Natural killer cell treated with Interleukin-12 subunit alpha and Interleukin-12 subunit beta and Interleukin-15 and Interleukin-18, amount 100 ng/mL, for 72 hours (primary cell): ENCODE measurements around the gene EFEMP2. TPM values are rescaled to one million over a fixed set of nuclear protein-coding genes. Genes with fewer than 3 reads are reported as not detected.

Source experiments
- ATAC-seq, 2 donors: fragments of 150-1000 bp; cut with Tn5 transposase in 1 of 2; sonication (Bioruptor Pico), chemical (Tn5 transposase) in 1 of 2; 2 replicates each; pipeline ENCODE4 v1.10.0; 2021
- DNase-seq: peaks from one replicate; pipeline ENCODE4 v3.0.0; 2022; ENCODE audit warnings: low spot score
- H3K27ac Mint-ChIP-seq, 2 donors: 1 replicate in 1 of 2; 2 replicates in 1 of 2; pipeline ENCODE4 v1.8.0; 2022; ENCODE audit warnings: mixed read lengths in 2 of 2, mild to moderate bottlenecking in 1 of 2, moderate library complexity in 1 of 2
- H3K27me3 Mint-ChIP-seq, 2 donors: 1 replicate in 1 of 2; 2 replicates in 1 of 2; pipeline ENCODE4 v1.8.0; 2022; ENCODE audit warnings: mixed read lengths in 2 of 2
- H3K36me3 Mint-ChIP-seq: one replicate; pipeline ENCODE4 v1.8.0; 2022; ENCODE audit warnings: mixed read lengths
- H3K4me1 Mint-ChIP-seq, 2 donors: 1 replicate in 1 of 2; 2 replicates in 1 of 2; pipeline ENCODE4 v1.8.0; 2022; ENCODE audit warnings: low read depth in 2 of 2, mixed read lengths in 2 of 2, mild to moderate bottlenecking in 1 of 2
- H3K4me3 Mint-ChIP-seq: one replicate; pipeline ENCODE4 v1.8.0; 2022; ENCODE audit warnings: mixed read lengths
- H3K9me3 Mint-ChIP-seq: 2 replicates; pipeline ENCODE4 v1.8.0; 2022; ENCODE audit warnings: mixed read lengths
- total RNA-seq, 2 donors: library from RNA; stranded (reverse); gene quantifications; one replicate each; pipeline ENCODE4 v1.2.3, GENCODE V29; 2022

The EFEMP2 gene
- total RNA-seq, 2 donors from 2014 or later: 7.5 to 10.6 TPM

DNA sequence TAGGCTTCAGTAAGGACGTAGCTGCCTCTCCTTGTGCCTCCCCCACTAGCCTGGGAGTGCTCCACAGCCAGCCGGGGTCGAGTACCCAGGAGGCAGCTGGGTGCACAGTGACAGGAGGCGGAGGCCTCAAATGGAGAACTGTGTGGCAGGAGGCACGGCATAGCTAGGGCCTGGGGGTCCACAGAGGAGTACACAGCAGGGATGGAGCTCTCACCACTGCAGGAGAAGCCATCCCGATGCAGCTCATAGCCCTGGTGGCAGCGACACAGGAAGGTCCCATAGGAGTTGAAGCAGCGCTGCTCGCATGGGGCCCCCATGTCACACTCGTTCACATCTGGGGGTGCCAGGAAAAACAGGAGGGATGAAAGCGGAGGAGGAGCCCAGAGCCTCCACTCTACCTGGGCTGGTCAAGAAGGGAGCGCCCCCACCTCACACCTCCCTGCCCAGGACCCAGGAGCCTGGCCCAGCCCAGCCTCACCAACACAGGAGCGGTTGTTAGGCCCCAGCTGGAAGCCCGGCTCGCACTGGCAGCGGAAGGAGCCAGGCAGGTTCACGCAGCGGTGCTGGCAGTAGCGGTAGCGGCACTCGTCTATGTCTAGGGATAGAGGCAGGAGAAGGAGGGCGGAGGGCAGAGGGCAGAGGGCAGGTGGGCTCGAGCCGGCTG, 2.8 kb downstream of the EFEMP2 start:
- DNase-seq: no peak
- H3K4me1 Mint-ChIP-seq: peaks cover 23 to 26% of the 10 kb centered on the region in 2 donors
- no peaks in the 10 kb centered on the region for H3K27me3 Mint-ChIP-seq
- no peaks in the 10 kb centered on the region for H3K36me3 Mint-ChIP-seq
- H3K4me3 Mint-ChIP-seq: peak overlapping the region; percentile 12
- no peak for ATAC-seq
- H3K9me3 Mint-ChIP-seq: no peaks in the 10 kb centered on the region
- H3K27ac Mint-ChIP-seq: peak overlapping the region in 1 of 2 donors; percentile 21

DNA sequence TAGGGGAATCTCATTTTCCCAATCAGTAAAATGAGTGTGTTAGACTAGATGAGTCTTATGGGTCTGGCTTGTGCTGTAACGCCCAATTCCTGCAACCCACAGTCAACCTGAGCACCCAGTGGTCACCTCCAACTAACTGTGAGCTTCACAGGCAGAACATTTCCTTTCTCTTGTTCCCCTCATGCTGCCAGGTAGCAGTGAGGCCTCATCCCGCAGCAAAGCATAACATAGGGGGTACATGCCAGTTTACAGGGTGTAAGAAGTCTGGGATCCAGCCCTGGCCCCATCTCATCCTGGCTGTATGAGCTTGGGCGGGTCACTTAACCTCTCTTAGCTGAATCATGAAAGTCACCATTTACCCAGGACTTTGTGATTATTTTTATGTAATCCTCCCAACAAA, 3.7 kb downstream of the EFEMP2 start:
- no peak overlapping the region for H3K27ac Mint-ChIP-seq
- peaks cover 23 to 26% of the 10 kb centered on the region in 2 donors for H3K4me1 Mint-ChIP-seq
- H3K9me3 Mint-ChIP-seq: no peaks in the 10 kb centered on the region
- no peak overlapping the region for H3K4me3 Mint-ChIP-seq
- no peaks in the 10 kb centered on the region for H3K27me3 Mint-ChIP-seq
- H3K36me3 Mint-ChIP-seq: no peaks in the 10 kb centered on the region
- no peak for DNase-seq
- ATAC-seq: no peak

DNA sequence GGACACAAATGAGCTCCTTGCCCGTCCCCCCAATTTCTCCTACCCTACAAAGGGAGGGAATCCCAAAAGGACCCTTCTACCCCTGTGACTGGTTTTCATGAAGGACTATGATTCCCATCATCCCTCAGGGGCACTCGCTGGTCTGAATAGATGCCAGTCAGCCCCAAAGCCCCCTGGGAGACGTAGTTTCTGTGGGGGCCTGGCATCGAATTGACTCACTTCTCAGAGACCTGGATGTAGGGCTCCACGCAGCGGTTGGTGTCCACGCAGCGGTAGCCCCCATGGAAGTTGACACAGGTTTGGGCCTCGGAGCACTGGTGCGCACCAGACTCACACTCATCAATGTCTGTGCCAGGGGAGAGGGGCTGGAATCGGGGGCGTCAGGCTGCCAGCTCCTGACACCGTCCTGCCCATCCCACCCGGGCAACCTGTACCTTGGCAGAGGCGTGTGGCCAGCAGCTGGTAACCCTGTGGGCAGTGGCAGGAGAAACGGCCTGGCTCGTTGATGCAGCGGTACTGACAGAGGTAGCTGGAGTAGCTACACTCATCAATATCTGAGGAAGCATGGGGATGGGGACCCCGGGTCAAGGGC, 4.4 kb downstream of the EFEMP2 start:
- Mint-ChIP-seq H3K4me3 (no peak overlapping the region), H3K27me3 (no peaks in the 10 kb centered on the region), H3K4me1 (peaks cover 24% of the 10 kb centered on the region in 2 donors), H3K36me3 (no peaks in the 10 kb centered on the region), H3K27ac (no peak overlapping the region), H3K9me3 (no peaks in the 10 kb centered on the region)
- peak; percentile 35 for DNase-seq
- ATAC-seq: no peak

DNA sequence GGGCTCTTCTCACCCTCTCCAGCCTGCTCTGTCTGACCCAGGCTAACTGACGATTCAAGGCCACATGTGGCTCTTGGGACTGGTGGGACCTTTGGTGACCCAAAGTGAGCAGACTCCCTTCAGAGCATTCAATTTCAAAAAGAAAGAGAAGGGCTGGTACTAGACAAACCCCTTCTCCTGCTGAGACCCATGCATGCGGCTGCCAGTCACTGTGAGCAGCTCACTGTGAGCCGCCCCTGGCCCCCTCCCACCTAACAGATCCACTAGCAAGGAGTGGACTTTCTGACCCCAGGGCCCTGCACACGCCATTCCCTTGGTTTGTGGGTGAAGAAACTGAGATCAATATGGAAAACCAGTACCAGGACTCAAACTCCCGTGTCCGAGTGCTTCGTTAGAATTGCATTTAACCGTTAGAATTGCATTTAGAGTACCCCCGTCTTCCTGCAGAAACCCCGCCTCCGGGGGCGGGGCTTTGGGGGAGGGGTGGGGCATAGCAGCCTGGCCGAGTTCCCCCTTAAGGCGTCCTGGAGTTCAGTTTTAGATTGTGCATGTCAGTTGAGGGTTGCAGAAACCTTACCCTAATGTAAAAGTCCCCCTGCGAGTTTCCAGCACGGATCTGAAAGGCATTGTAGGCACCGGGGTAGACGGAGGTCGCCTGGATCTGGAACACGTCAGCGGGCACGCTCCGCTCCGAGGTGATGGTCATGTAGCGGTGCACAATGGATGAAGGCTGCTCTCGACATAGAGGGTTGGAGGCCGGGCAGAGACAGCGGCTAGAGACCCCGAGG, 5.1 kb downstream of the EFEMP2 start:
- H3K4me1 Mint-ChIP-seq: peaks cover 24 to 25% of the 10 kb centered on the region in 2 donors

DNA sequence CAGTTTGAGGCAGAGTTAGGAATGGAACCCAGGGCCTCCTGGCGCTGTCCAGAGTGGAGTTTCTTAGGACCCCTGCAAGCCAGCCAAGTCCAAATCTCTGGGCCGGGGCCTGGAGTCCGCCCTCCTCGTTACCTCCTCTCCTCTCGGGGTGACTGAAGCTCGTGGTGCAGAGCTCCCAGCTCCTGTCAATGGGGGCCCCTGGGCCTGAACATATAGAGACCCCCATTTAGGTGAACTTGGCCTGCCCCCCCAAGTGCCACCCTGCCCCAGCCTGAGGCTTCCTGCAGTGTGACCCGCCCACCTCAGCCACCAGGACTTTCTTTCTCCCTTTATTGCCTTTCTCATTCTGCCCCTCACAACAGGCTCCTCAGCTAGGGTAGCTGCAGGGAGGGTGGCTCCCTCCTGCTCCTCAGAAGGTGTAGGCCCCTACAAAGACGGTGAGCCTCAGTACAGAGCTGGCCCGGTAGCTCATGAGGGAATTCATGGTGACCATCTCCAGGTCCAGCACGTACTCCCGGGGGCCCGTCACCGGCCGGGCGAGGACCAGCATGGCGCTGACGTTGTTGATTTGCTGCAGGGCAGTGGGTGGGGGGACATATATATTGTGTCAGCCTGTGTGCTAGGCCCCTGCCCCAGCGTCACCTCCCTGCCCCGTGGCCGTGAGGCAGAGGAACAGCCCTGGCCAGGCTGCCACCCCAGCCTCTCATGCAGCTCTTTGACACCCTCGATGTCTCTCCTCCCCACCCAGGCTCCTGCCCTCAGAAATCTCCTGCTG, 5.9 kb downstream of the EFEMP2 start:
- Mint-ChIP-seq H3K4me1 (peaks cover 26 to 27% of the 10 kb centered on the region in 2 donors), H3K27me3 (no peaks in the 10 kb centered on the region), H3K4me3 (no peak overlapping the region), H3K9me3 (no peaks in the 10 kb centered on the region), H3K27ac (peak overlapping the region in 1 of 2 donors; percentile 58), H3K36me3 (peaks cover 5% of the 10 kb centered on the region)
- no peak for ATAC-seq
- DNase-seq: peak; percentile 47

More for the DNA sequence above, 5.1 kb downstream of the EFEMP2 start:
- peak overlapping the region in 1 of 2 donors; percentile 58 for H3K27ac Mint-ChIP-seq
- H3K36me3 Mint-ChIP-seq: peaks cover 4% of the 10 kb centered on the region
- ATAC-seq: no peak
- peak; percentile 62 for DNase-seq
- H3K9me3 Mint-ChIP-seq: no peaks in the 10 kb centered on the region
- H3K27me3 Mint-ChIP-seq: no peaks in the 10 kb centered on the region
- H3K4me3 Mint-ChIP-seq: no peak overlapping the region

DNA sequence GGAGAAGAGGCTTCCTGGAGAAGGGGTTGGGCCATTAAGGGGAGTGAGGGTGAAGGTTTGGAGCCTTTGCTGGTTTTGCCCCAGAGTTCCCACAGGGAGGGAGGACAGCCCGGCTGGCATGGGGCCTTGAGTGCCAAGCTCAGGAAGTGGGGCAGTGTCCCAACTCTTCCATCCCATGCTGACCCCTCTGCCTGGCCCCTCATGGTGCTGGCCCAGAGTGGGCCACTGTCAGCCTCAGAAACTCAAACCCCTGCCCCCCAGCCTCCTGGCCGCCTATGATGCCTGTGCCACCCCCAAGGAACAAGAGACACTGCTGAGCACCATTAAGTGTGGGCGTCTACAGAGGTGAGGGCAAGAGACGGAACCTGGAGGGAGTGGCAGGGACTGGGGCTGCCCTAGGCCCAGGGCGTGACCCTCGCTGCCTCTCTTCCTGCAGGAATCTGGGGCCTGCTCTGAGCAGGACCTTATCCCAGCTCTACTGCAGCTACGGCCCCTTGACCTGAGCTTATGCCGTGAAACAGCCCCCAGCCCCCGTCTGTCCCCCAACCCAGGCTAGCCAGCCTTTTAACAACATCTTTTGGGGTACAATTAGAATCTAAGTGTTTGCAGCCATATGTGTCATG, 6.9 kb downstream of the EFEMP2 start:
- H3K9me3 Mint-ChIP-seq: no peaks in the 10 kb centered on the region
- no peak overlapping the region for H3K4me3 Mint-ChIP-seq
- no peak for ATAC-seq
- peaks cover 24 to 29% of the 10 kb centered on the region in 2 donors for H3K4me1 Mint-ChIP-seq
- H3K27me3 Mint-ChIP-seq: no peaks in the 10 kb centered on the region
- peak; percentile 35 for DNase-seq
- H3K36me3 Mint-ChIP-seq: peaks cover 5% of the 10 kb centered on the region
- H3K27ac Mint-ChIP-seq: no peak overlapping the region

DNA sequence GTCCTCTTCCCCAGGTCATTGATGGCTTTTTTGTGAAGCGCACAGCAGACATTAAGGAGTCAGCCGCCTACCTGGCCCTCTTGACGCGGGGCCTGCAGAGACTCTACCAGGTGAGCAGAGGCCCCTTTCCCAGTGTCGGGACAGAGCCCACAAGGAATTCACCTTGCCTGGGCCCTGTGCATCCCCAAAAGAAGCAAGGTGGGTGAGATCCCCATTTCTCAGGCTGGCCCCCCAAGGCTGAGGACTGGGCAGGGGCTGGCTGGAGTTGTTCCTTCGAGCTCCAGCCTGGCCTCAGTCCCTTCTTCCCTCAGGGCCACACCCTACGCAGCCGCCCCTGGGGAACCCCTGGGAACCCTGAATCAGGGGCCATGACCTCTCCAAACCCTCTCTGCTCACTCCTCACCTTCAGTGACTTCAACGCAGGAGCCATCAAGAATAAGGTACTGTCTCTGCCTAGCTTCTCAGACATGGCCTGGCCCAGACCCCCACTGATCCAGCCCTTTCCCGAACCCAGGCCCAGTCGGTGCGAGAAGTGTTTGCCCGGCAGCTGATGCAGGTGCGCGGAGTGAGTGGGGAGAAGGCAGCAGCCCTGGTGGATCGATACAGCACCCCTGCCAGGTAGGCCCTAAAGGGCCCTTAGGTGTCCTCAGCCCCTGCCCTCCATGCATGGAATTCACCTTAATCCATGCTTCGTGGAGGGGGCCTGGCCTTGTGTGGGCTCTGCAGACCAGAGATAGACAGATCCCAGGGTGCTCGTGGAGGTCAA, 7.7 kb downstream of the EFEMP2 start:
- Mint-ChIP-seq H3K27ac (no peak overlapping the region), H3K9me3 (no peaks in the 10 kb centered on the region), H3K36me3 (peaks cover 5% of the 10 kb centered on the region), H3K4me3 (no peak overlapping the region), H3K27me3 (no peaks in the 10 kb centered on the region), H3K4me1 (peaks cover 21 to 27% of the 10 kb centered on the region in 2 donors)
- DNase-seq (peak; percentile 59), ATAC-seq (no peak)

DNA sequence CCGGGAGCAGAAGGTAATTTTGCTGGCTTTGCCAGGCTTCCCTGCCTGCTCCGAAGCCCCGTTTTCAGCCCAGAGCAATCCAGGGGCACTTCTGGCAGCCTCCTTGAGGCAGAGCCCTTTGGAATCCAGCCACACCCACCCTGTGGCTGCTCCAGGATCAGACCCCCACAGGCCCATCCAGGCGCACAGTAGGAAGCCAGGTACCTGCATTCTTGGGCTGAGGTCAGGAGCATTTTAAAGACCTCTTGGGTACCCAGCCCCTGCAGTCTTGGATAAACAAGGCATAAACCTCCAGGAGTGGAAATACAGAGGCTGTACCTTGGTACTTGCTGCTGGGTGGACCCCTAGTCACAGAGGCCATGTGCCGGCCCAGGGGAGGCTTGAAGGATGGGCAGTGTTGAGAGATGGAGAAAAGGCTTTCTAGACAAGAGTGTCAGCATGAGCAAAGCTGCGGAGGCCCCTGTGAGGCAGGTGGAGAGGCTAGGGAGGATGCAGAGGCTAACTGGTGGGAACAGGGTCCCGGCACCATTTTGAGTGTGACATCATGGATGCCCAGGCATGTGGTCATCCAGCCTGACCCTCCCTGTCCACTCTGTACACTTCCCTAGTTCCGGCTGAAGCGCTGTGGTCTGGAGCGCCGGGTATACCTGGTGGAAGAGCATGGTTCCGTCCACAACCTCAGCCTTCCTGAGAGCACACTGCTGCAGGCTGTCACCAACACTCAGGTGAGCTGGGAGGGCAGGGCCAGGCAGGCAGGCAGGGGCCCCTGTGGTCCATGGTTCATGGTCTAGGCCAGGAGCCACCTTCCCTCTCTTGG, 8.5 kb downstream of the EFEMP2 start:
- Mint-ChIP-seq H3K4me3 (no peak overlapping the region), H3K27me3 (no peaks in the 10 kb centered on the region), H3K36me3 (peaks cover 5% of the 10 kb centered on the region), H3K4me1 (peaks cover 21 to 28% of the 10 kb centered on the region in 2 donors), H3K27ac (no peak overlapping the region), H3K9me3 (no peaks in the 10 kb centered on the region)
- ATAC-seq (no peak), DNase-seq (peak; percentile 54)

DNA sequence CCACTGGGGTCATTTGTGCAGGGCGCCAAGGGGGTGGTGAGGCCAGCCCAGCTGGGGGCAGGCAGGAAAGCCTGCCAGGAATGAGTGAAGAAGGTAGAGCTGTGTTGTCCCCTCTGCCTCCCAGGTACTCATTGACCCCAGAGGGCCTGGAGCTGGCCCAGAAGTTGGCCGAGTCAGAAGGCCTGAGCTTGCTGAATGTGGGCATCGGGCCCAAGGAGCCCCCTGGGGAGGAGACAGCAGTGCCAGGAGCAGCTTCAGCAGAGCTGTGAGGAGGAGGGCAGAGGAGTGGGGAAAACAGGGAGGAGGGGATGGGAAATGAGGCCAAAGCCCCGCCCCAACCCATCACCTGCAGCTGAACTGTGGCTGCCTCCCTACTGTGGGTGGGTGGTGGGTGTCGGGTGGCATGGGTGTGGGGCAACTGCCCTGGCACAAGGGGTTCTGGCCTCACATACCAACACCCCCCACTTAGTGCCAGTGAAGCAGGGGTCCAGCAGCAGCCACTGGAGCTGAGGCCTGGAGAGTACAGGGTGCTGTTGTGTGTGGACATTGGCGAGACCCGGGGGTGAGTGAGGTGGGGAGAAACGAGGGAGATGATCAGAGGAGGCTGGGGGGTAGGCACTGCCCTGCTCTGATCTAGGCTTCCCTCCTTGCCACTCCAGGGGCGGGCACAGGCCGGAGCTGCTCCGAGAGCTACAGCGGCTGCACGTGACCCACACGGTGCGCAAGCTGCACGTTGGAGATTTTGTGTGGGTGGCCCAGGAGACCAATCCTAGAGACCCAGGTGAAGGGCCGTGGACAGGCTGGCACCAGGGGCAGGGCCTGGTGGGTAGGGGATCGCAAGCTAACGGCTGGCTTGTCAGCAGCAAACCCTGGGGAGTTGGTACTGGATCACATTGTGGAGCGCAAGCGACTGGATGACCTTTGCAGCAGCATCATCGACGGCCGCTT, 9.4 kb downstream of the EFEMP2 start:
- no peaks in the 10 kb centered on the region for H3K27me3 Mint-ChIP-seq
- ATAC-seq (no peak), DNase-seq (peak; percentile 44)
- H3K4me1 Mint-ChIP-seq: peaks cover 29 to 36% of the 10 kb centered on the region in 2 donors
- H3K36me3 Mint-ChIP-seq: peaks cover 5% of the 10 kb centered on the region
- peak overlapping the region; percentile 44 for H3K4me3 Mint-ChIP-seq
- H3K9me3 Mint-ChIP-seq: no peaks in the 10 kb centered on the region
- peak overlapping the region in 1 of 2 donors; percentile 33 for H3K27ac Mint-ChIP-seq

DNA sequence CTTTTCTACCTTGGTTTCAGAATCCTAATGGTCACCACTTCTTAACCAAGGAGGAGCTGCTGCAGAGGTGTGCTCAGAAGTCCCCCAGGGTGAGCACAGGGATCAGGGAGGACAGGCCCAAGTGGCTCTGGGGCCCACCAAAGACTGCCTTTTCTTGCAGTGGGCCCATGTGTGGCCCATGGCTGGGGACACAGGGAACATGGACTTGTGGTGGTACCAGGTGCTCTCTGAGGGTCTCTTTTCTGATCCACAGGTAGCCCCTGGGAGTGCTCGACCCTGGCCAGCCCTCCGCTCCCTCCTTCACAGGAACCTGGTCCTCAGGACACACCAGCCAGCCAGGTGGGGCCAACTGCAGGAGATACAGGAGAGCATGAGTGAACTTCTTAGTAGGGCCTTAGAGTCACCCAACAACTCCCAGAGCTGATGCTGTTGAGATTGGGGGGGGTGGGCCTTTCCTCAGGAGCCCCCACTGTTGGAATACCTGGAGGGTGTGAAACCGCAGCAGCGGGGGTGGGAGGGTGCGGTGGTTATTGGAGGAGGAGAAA, 10.3 kb downstream of the EFEMP2 start:
- Mint-ChIP-seq H3K9me3 (no peaks in the 10 kb centered on the region), H3K27ac (peak overlapping the region; percentile 97), H3K4me3 (peak overlapping the region; percentile 44), H3K4me1 (peaks cover 30 to 36% of the 10 kb centered on the region in 2 donors), H3K27me3 (no peaks in the 10 kb centered on the region), H3K36me3 (peaks cover 5% of the 10 kb centered on the region)
- ATAC-seq: no peak
- peak; percentile 58 for DNase-seq

DNA sequence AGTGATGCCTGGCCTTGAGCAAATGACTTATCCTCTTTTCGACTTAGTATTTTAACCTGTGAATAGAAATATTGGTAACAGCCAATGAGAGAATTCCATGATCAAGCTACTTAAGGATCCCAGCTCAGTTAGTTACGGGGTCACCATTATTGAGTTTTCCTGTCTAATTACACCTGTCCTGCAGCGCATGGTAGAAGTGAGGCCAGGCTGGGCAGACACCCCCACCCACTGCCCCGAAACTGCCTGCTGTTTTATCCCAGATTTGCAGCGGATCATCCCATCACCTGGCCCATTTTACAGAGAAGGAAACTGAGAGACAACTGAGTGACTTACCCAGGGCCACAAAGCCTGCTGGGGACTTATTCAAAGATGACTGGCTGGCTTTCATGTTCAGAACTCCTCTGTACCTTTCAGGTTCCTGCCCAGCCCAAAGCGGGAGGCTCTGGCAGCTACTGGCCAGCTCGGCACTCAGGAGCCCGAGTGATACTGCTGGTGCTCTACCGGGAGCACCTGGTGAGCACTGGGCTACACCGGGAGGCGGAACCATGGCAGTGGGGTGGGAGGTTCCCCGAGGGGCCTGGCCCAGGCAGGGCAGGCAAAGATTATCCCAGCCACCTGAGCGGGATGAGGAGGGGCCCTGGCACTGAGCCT, 10.9 kb downstream of the EFEMP2 start:
- Mint-ChIP-seq H3K4me3 (peak overlapping the region; percentile 98), H3K27ac (peak overlapping the region; percentile 97), H3K36me3 (peaks cover 7% of the 10 kb centered on the region), H3K4me1 (peaks cover 30 to 35% of the 10 kb centered on the region in 2 donors), H3K27me3 (no peaks in the 10 kb centered on the region), H3K9me3 (no peaks in the 10 kb centered on the region)
- ATAC-seq (no peak), DNase-seq (peak; percentile 44)
